GM18505 (cell line): ENCODE measurements around the gene JAZF1.
"Not testable (repeated sequence)": the region's sequence is repeated elsewhere in the genome, so short reads cannot be mapped to it uniquely, and the experiment has no call there.

Experiments used
- ATAC-seq: cut with Tn5 transposase; IDR thresholded peaks from one replicate; pipeline ENCODE4 v1.9.1; 2021; ENCODE audit not compliant: unreplicated experiment
- POLR2A ChIP-seq: IDR thresholded peaks from 4 replicates; pipeline ENCODE4 v1.6.1; 2011; ENCODE audit warnings: borderline replicate concordance; ENCODE audit not compliant: insufficient read depth, insufficient read length; ENCODE audit errors: extremely low read depth

Gene JAZF1

GRCh38 chr7:27901028-27901760 lies 279.4 kb downstream of the JAZF1 start:
- peak; percentile 86 for ATAC-seq
- no peak for TF ChIP-seq POLR2A

DNA sequence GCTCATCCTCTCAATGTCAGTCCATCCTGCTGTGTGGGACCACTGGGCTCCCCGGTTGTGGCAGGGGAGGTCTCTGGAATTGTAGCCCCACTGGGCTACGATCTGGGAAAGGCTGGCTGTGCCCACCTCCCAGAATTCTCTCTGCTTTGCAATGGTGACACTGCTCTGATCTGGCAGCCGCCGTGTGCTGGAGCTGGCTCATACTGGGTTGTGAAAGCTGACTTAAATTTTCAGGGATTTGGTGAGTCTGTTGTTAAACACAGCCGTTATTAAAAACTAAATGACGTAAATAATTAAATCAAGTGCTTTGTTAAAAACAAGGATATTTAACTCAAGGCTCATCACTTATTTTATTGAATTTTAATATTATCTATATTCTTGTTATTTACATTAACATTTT lies 280.6 kb downstream of the JAZF1 start:
- no peak for ATAC-seq
- no peak for TF ChIP-seq POLR2A

GRCh38 chr7:27899601-27900000 lies 281.0 kb downstream of the JAZF1 start:
- no peak for TF ChIP-seq POLR2A
- no peak for ATAC-seq

DNA sequence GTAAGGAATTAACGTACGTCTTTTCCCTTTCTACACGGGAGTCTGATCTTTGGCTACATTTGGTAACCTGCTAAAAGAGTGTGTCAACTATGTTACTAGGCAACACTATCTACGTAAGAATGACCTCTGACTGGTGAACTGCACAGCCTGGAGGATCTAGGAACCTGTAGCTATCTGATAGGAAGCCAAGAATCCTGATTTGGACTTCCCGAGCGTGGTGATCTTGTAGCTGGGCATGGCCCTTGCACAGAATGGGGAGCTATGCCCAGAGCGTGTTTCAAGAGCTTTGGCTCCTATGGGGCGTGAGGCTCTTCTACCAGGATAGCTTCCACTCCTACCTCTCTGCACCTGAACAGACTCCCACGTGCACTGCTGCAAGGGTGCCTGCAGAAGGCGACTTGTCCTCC lies 283.2 kb downstream of the JAZF1 start:
- TF ChIP-seq POLR2A = no peak
- ATAC-seq = no peak

DNA sequence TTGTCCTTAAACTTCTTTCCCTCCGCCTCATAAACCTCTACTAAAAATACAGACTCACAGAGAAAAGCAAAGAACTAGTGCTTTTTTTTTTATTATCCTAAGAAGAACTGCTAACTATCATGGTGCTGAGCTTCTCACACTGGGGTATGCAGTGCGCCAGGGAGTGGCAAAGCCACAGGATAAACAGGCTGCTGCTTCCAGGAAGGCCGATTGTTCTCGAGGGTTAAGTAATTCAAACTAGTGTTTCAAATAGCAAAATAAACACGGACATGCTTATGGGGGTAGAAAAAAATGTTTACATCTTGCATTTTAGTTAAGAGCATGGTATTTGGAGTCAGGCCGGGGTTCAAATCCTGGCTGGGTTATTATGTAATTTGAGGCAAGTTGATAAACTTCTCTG lies 283.6 kb downstream of the JAZF1 start:
- no peak for TF ChIP-seq POLR2A
- ATAC-seq = no peak

DNA sequence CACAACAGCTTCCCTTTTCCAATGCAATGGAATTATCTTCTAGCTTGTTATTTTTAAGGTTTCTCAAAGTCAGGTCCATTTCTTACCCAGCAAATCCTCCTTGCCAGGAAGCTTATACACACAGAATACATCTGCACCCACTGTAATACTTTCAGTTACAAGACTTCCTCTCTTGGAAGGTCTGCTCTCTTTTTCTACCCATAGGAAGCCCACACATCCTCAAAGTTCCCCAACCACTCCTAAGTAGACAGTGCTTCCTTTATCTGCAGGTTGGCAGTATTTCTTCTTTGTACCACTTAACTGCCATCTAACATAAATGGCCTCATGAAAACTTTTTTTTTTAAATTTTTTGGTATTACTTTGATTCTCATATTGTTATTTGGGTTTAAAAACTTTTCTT lies 285.0 kb downstream of the JAZF1 start:
- TF ChIP-seq POLR2A = no peak
- ATAC-seq = no peak

DNA sequence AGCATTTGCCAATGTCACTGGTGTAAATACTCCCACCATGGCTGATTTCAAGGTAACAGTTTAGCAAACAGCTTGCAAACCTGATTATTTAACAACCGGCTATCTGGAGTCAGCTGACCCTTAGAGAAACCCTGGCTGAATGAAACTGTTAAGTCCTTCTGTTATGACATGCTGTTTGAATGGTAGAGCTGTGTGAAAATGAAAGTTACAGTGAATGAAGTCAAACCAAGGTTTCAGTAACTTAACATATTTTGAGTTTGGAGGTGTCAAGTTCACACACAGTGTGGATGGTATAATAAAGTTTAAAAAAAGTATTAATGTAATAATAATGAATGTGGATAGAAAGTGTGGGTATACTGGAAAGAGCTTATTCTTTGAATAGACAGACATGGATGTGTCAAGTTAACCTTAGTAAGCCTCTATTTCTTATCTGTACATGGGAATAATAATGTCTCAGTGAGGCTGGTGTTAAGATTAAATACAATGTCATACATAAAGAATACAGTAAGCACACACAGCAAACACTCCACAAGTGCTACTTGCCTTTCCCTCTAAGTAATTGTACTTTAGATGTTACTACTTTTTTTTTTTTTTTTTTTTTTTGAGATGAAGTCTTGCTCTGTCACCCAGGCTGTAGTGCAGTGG lies 290.3 kb downstream of the JAZF1 start:
- peak; percentile 98 for ATAC-seq
- TF ChIP-seq POLR2A = no peak

DNA sequence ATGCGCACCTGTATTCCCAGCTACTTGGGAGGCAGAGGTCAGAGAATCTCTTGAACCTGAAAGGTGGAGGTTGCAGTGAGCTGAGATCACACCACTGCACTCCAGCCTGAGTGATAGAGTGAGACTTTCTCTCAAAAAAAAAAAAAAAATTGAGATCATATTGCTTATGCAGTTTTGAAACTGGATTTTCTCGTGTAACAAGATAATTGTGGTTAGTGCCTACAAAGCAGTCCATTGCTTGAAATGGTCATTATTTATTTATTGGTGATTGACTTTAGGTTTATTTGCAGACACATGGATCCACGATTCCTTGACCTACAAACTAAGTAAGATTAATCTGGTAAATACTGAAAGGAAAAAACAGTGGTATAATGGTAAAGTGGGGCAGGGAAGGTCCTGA lies 290.8 kb downstream of the JAZF1 start:
- TF ChIP-seq POLR2A = no peak
- ATAC-seq = no peak

DNA sequence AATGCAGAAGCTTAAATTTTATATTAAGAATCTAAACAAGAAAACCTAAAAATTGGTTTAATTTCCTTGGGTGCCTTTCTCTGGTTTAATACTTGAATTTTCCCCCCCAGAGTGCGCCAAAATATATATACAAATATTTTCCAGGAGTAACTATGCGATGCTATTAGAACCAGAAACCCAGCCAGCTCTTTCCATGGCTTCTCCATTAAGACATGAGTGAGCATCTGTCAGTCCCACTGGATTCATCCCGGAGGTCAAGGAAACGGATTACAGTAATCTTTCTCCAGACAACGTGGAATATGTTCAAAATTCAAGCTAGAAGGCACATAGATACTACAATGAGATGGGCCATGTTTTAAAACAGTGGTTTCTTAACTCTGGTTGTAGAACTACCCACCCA lies 291.9 kb downstream of the JAZF1 start:
- ATAC-seq = no peak
- no peak for TF ChIP-seq POLR2A

- ATAC-seq = not testable (repeated sequence)
Measured at GRCh38 chr7:27886710-27887109, 293.9 kb downstream of the JAZF1 start.

GRCh38 chr7:27885652-27886051 lies 294.9 kb downstream of the JAZF1 start:
- no peak for ATAC-seq
- no peak for TF ChIP-seq POLR2A

GRCh38 chr7:27883696-27884095 lies 296.9 kb downstream of the JAZF1 start:
- ATAC-seq = no peak
- TF ChIP-seq POLR2A = no peak

DNA sequence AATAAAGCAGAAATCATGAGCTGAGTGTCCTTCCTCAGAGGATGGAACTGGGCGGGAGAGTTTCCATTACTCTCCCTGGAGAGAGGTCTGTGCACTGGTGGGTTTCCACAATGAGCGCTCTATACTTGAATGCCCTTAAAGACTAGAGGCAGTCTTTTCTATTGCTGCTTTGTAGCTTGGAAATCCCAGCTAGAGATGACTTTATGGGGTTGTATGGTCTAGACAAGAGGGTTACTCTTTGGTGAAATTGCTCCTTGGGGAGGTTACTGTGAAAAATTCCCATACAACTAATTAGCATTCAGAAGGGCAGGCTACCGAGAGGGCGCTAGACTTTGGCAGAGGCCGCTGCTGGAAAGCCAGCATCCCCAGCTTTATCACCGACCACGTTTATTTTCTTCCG lies 303.8 kb downstream of the JAZF1 start:
- no peak for ATAC-seq
- TF ChIP-seq POLR2A = no peak

- ATAC-seq = no peak
- no peak for TF ChIP-seq POLR2A
Measured at GRCh38 chr7:27875832-27876231, 304.8 kb downstream of the JAZF1 start.
